IMR-90 (cell line): ENCODE measurements around the gene TRIM24. TPM values are rescaled to one million over a fixed set of nuclear protein-coding genes. Genes with fewer than 3 reads are reported as not detected.

Source experiments
- ATAC-seq: fragments of 200-7000 bp; cut with Tn5 transposase; 2 replicates; pipeline ENCODE4 v1.9.1; 2020; ENCODE audit warnings: low read depth, mild to moderate bottlenecking, moderate library complexity
- BruUV-seq: library from RNA; stranded (reverse); fragments of 400-500 nt; replicated peaks from 2 replicates; lab custom pipeline; 2021; lab: Mats Ljungman, UMichigan
- CTCF ChIA-PET: fragments of 300-600 bp; formaldehyde crosslinking; extraction: SDS; loops from one replicate; lab custom pipeline; 2021; ENCODE audit warnings: antibody characterized with exemption; lab: Yijun Ruan, JAX
- POLR2A ChIA-PET: fragments of 300-600 bp; sonication (Branson Sonifier 250); formaldehyde crosslinking; loops from one replicate; lab custom pipeline; 2022; ENCODE audit warnings: antibody characterized with exemption; ENCODE audit not compliant: unreplicated experiment; lab: Charles Lee
- DNase-seq: peaks from one replicate; pipeline ENCODE4 v3.0.0; 2013
- H2AFZ ChIP-seq: replicated peaks from 2 replicates; pipeline ENCODE3; 2013; ENCODE audit warnings: low read length, mild to moderate bottlenecking; ENCODE audit not compliant: poor library complexity
- H2AK5ac ChIP-seq: 2 replicates; pipeline ENCODE4 v1.6.1; 2013; ENCODE audit warnings: low read depth, low read length, inconsistent platforms
- H2AK9ac ChIP-seq: replicated peaks from 2 replicates; pipeline ENCODE3; 2013; ENCODE audit warnings: mild to moderate bottlenecking, low read depth, low read length, moderate library complexity; ENCODE audit not compliant: poor library complexity
- H2BK120ac ChIP-seq: 2 replicates; pipeline ENCODE4 v1.6.1; 2013; ENCODE audit warnings: low read depth, low read length, inconsistent platforms
- H2BK15ac ChIP-seq: 3 replicates; pipeline ENCODE4 v1.6.1; 2013; ENCODE audit warnings: low read depth, low read length, inconsistent platforms
- H2BK20ac ChIP-seq: 2 replicates; pipeline ENCODE4 v1.6.1; 2013; ENCODE audit warnings: low read depth, mild to moderate bottlenecking, inconsistent platforms, low read length, moderate library complexity
- H2BK5ac ChIP-seq: 2 replicates; pipeline ENCODE4 v1.6.1; 2013; ENCODE audit warnings: mild to moderate bottlenecking, low read depth, low read length, inconsistent platforms; ENCODE audit not compliant: poor library complexity, severe bottlenecking
- H3K14ac ChIP-seq: replicated peaks from 2 replicates; pipeline ENCODE4 v1.6.1; 2013; ENCODE audit warnings: low read depth, low read length, inconsistent platforms
- H3K18ac ChIP-seq: 2 replicates; pipeline ENCODE4 v1.6.1; 2013; ENCODE audit warnings: low read depth, low read length, control low read depth
- H3K23ac ChIP-seq: 2 replicates; pipeline ENCODE4 v1.6.1; 2013; ENCODE audit warnings: low read depth, low read length, inconsistent platforms
- H3K27ac ChIP-seq: 2 replicates; pipeline ENCODE4 v1.5.1; 2013; ENCODE audit warnings: mild to moderate bottlenecking, control low read depth, low read length; ENCODE audit not compliant: insufficient read depth
- H3K27me3 ChIP-seq: 2 replicates; pipeline ENCODE4 v1.6.1; 2013; ENCODE audit warnings: low read length; ENCODE audit not compliant: control insufficient read depth, insufficient read depth
- H3K36me3 ChIP-seq: 2 replicates; pipeline ENCODE4 v1.6.1; 2013; ENCODE audit warnings: low read length, mixed read lengths; ENCODE audit not compliant: control insufficient read depth, insufficient read depth
- H3K4ac ChIP-seq: 2 replicates; pipeline ENCODE4 v1.6.1; 2013; ENCODE audit warnings: low read depth, low read length, inconsistent platforms
- H3K4me1 ChIP-seq: 2 replicates; pipeline ENCODE4 v1.6.1; 2013; ENCODE audit warnings: low read length, mixed read lengths; ENCODE audit not compliant: control insufficient read depth, insufficient read depth
- H3K4me2 ChIP-seq: 2 replicates; pipeline ENCODE4 v1.6.1; 2013; ENCODE audit warnings: low read depth, mild to moderate bottlenecking, control low read depth, low read length, moderate library complexity
- H3K4me3 ChIP-seq: 2 replicates; pipeline ENCODE4 v1.5.1; 2013; ENCODE audit warnings: low read depth, mild to moderate bottlenecking, control low read depth, low read length, moderate library complexity; ENCODE audit not compliant: insufficient read depth
- H3K56ac ChIP-seq: 2 replicates; pipeline ENCODE4 v1.6.1; 2013; ENCODE audit warnings: low read length, inconsistent platforms; ENCODE audit not compliant: insufficient read depth; ENCODE audit errors: extremely low read depth
- H3K79me1 ChIP-seq, 2 experiments: 2 replicates each; pipeline ENCODE4 v1.6.1; 2013; ENCODE audit warnings: low read length in 2 of 2, inconsistent platforms in 1 of 2, low read depth in 1 of 2
- H3K9ac ChIP-seq: 2 replicates; pipeline ENCODE4 v1.6.1; 2013; ENCODE audit warnings: low read depth, low read length, control low read depth
- H3K9me1 ChIP-seq: 2 replicates; pipeline ENCODE4 v1.6.1; 2013; ENCODE audit warnings: low read length, inconsistent platforms; ENCODE audit not compliant: insufficient read depth
- H3K9me3 ChIP-seq: 2 replicates; pipeline ENCODE4 v1.6.1; 2013; ENCODE audit warnings: low read length; ENCODE audit not compliant: control insufficient read depth, insufficient read depth
- H4K20me1 ChIP-seq: 2 replicates; pipeline ENCODE4 v1.6.1; 2013; ENCODE audit warnings: low read length, inconsistent platforms; ENCODE audit not compliant: insufficient read depth
- H4K5ac ChIP-seq: 2 replicates; pipeline ENCODE4 v1.6.1; 2013; ENCODE audit warnings: mild to moderate bottlenecking, low read depth, low read length, control low read depth
- H4K8ac ChIP-seq, 2 experiments: 2 replicates each; pipeline ENCODE4 v1.6.1; 2013; ENCODE audit warnings: low read depth in 2 of 2, low read length in 2 of 2, control low read depth in 1 of 2, inconsistent platforms in 1 of 2
- H4K91ac ChIP-seq: 2 replicates; pipeline ENCODE4 v1.6.1; 2013; ENCODE audit warnings: low read depth, low read length, inconsistent platforms; ENCODE audit not compliant: insufficient read depth
- FOS ChIP-seq: fragments of 150-350 bp; IDR thresholded peaks from 2 replicates; pipeline ENCODE4 v1.6.1; 2016; ENCODE audit warnings: low read depth, low read length
- WGBS, 2 experiments: methylation state at CpG; one replicate each; pipeline versions ENCODE4 v1.1.5 to v1.1.7; 2013; ENCODE audit warnings: missing lambda C conversion rate in 2 of 2; ENCODE audit not compliant: insufficient read length in 1 of 2; ENCODE audit errors: extremely low coverage in 2 of 2; 5-methylcytosine and 5-hydroxymethylcytosine counted together
- dilution Hi-C: fragments of 300-500 bp; cut with HindIII; formaldehyde crosslinking; loops from one replicate; pipeline ENCODE4 v1.14.3; 2018; ENCODE audit warnings: low sequenced_read_pairs; ENCODE audit not compliant: unreplicated experiment
- in situ Hi-C: fragments of 300-500 bp; cut with MboI; formaldehyde crosslinking; loops from 3 replicates; pipeline ENCODE4 v1.14.3; 2019; ENCODE audit warnings: low sequenced_read_pairs, inconsistent platforms, mixed read lengths
- intact Hi-C: fragments of 100-400 bp; cut with micrococcal nuclease; formaldehyde crosslinking; loops from 2 replicates; pipeline ENCODE4 v1.10.0; 2022
- polyA plus RNA-seq, 3 experiments: library from polyadenylated mRNA; depleted of rRNA; stranded (reverse); fragments of >200 nt; gene quantifications; 2 replicates each; pipeline ENCODE4 v1.2.3, GENCODE V29; 2012; ENCODE audit warnings: low replicate concordance in 1 of 3
- total RNA-seq: library from RNA; depleted of rRNA; stranded (reverse); fragments of >200 nt; gene quantifications from 2 replicates; pipeline ENCODE4 v1.2.3, GENCODE V29; 2012

The TRIM24 gene
- total and polyA plus RNA-seq, 2 of the 4 experiments (the other 2 are of a cell fraction) = 4.1 to 5.7 TPM

- H3K4ac ChIP-seq = no peak overlapping the region
- no peak overlapping the region for H2BK20ac ChIP-seq
- H3K9me3 ChIP-seq = no peaks in the 10 kb centered on the region
- no peak overlapping the region for H3K9ac ChIP-seq
- no peak overlapping the region for H4K91ac ChIP-seq
- H2AFZ ChIP-seq = no peak overlapping the region
- H3K18ac ChIP-seq = no peak overlapping the region
- no peak overlapping the region for H4K5ac ChIP-seq
- CTCF ChIA-PET = no interaction called here
- WGBS, 2 experiments = no CpG with 5 or more reads among the region's 4 CpGs
- H2BK5ac ChIP-seq = no peak overlapping the region
- no peak overlapping the region for H3K4me2 ChIP-seq
- H4K8ac ChIP-seq = no peak overlapping the region
- H3K27me3 ChIP-seq = no peaks in the 10 kb centered on the region
- H3K14ac ChIP-seq = no peak overlapping the region
- no TSS peak for BruUV-seq
- H4K20me1 ChIP-seq = no peaks in the 10 kb centered on the region
- dilution Hi-C loops = no loop called here
- intact Hi-C loops = no loop called here
- ATAC-seq (no peak), DNase-seq (no peak)
- H3K9me1 ChIP-seq = no peaks in the 10 kb centered on the region
- TF ChIP-seq FOS = no peak
- POLR2A ChIA-PET = no interaction called here
- in situ Hi-C loops = no loop called here
- no peak overlapping the region for H3K23ac ChIP-seq
- no peak overlapping the region for H2BK120ac ChIP-seq
- H3K4me3 ChIP-seq = no peak overlapping the region
- peaks cover 4% of the 10 kb centered on the region for H3K36me3 ChIP-seq
- H3K27ac ChIP-seq = no peak overlapping the region
- H2AK9ac ChIP-seq = no peak overlapping the region
- H2BK15ac ChIP-seq = no peak overlapping the region
- H2AK5ac ChIP-seq = no peak overlapping the region
- no peaks in the 10 kb centered on the region for H3K4me1 ChIP-seq
- no peak overlapping the region for H3K56ac ChIP-seq
- no peaks in the 10 kb centered on the region for H3K79me1 ChIP-seq
These were observed 121.0 kb downstream of the TRIM24 start for GRCh38 chr7:138581065-138581464.
